M059J (cell line): ENCODE measurements around the gene COL8A2. TPM values are rescaled to one million over a fixed set of nuclear protein-coding genes. Genes with fewer than 3 reads are reported as not detected.
A peak's percentile ranks its signal among the peaks of the same experiment; 100 is the strongest.

ENCODE experiments used
- DNase-seq: peaks from one replicate; pipeline ENCODE4 v3.0.0-alpha.2; 2012; ENCODE audit warnings: low read depth
- total RNA-seq: library from RNA; depleted of rRNA; stranded (reverse); fragments of >200 nt; shearing (Covaris generic); gene quantifications from 2 replicates; pipeline ENCODE4 v1.2.3, GENCODE V29; 2014

The COL8A2 gene
- total RNA-seq, 1 experiment from 2014 or later, result 2.2 TPM

- peak; percentile 49 for DNase-seq
Measured at GRCh38 chr1:36137226-36137625, 12.2 kb upstream of the COL8A2 start.

- DNase-seq, result peak; percentile 92
Measured at GRCh38 chr1:36136535-36136934, 11.5 kb upstream of the COL8A2 start.

GRCh38 chr1:36135796-36136195 is 10.8 kb upstream of the COL8A2 start:
- DNase-seq, result no peak

DNA sequence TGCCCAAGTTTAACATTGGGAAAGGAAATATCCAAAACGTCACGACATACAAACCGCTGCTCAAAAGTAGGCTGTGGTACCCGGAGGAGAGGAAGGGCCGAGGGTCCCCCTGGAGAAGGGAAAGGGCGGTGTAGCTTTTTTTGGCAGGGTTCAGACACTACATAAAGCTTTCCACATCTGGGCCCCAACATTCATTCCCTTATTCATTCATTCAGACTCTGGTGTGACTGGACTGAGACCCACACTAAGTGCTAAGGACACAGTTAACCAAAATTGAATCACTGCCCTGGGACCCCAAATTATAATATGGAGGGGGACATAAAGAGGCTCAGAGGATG is 10.3 kb upstream of the COL8A2 start:
- no peak for DNase-seq

DNA sequence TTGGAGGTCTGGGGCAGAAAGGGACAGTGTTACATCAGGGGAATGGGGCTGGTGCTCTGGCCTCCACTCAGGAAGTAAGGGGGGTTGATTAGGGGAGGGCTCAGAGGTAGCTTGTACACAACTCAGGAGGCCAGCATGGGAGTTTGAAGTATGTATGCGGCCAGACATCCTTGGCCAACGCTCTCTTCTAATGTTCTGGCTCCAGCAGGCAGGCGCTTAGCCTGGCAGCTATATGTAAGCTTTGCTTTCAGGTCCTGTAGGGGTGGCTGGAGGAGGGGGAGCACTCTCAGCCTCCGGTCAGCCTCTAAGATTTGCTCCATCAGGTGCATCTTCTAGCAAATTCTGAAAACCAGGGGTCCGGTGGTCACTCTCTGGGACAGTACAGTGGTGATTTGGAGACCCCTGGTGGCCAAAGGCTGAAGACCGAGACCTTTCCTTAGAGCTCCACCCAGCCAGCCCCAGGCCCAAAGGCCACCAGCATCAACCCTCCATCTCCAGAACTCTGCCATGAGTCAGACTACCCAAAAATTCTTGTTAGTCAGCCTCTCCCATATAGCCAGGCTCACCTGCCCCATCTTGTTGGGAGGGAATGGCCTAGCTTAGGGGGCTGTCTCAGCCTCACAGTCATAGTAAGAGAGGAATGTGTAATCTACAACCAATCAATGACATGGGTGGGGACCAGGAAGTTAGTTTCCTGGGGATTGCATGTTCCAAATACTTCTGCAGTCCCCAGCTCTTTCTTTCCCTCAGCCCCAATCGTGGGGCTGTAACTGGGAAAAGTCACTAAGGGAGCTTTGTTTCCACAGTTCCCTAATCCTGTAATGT is 9.7 kb upstream of the COL8A2 start:
- DNase-seq, result peak; percentile 74

GRCh38 chr1:36134031-36134430 is 9.0 kb upstream of the COL8A2 start:
- DNase-seq, result no peak

DNA sequence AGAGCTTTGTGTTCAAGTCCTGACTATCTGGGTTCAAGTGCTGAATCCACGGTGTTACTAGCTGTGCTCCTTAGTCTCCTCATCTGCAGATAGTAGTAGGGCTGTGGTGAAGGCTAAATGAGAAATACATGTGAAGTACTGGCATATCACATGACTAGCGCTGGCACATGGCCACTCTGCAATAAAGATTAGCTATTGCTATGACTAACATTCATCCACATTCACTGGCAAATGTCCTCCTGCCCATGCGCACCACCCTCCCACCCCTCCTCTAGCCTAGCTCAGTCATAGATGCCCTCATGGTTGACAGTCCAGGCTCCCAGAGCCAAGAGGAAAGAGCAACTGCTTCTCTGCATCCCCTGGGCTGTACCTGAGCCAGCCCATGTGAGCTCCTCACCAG is 8.5 kb upstream of the COL8A2 start:
- peak; percentile 97 for DNase-seq

GRCh38 chr1:36132029-36132428 is 7.0 kb upstream of the COL8A2 start:
- DNase-seq, result no peak

GRCh38 chr1:36128905-36129206 is 3.8 kb upstream of the COL8A2 start:
- DNase-seq, result no peak

GRCh38 chr1:36128126-36128904 is 3.3 kb upstream of the COL8A2 start:
- peak; percentile 92 for DNase-seq

DNA sequence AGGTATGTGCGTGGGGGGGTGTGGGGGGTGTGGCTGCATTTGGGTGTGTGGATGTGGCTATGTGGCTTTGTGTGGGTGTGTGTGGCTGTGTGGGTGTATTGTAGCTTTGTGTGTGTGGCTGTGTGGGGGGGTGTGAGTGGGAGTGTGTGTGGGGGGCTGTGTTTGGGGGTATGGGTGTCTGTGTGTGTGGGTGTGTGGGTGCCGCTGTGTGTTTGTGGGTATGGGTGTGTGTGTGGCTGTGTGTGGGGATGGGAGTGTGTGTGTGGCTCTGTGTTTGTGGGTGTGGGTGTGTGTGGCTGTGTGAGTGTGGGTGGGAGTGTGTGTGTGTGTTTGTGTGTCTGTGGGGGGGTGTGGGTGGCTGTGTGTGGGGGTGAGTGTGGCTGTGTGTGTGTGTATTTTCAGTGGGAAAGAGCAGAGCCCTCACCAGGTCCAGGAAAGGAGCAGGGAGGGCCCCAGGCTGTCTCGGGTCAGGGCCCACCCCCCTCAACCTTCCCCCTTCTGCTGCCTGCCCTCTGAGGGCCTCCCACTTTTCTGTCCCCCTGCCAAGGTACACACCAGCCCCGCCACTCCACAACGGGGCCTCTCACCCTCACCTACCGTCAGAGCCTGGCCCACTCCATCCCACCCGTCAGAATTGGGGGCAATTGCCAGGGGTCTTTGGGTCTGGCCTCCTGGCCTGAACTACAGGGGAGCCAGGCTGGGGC is 1.9 kb upstream of the COL8A2 start:
- no peak for DNase-seq

GRCh38 chr1:36126005-36126716 is 1.1 kb upstream of the COL8A2 start:
- no peak for DNase-seq

GRCh38 chr1:36124404-36125128 is 456 bp downstream of the COL8A2 start:
- no peak for DNase-seq

GRCh38 chr1:36123356-36123755 is 1.7 kb downstream of the COL8A2 start:
- no peak for DNase-seq

DNA sequence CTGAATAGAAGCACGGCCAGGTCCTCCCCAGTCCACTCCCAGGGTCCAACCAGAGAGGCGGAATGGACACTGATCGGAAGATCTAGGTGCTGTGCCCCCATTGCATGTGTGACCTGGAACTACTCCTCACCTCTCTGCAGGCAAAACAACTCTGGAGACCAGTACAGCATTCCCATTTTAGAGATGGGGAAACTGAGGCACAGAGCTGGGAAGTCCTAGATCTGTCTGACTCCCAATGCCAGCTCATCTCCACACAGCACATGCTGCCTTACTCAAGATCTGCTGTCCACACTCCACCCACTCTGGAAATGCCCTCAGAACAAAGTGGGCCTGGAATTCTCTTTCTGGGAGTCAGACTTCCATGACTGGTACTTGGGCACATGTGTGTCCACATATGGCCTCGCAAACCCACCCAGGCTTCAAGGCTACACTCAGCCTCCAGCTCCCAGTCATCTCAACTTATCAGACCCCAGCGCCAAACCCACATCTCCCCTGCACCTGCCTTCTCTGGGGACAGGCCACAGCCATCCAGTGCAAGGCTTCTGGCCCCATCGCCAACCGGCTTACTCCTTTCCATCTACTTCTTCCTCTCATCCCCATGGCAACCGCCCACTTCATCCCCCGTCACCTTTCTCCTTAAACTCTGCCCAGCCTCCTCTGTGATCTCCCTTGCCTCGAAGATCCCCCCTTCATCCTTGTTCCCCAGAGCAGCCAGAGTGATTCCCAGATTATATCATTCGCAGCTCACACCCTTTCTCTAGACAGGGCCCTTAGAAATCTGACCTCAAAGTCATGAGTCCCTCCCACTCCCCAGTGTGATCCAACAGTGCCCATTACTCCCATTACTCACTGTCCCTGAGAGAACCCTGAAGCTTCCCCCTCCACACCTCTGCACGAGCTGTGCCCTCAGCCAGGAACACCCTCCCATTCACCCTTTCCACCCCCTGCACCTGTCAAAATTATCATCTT is 2.7 kb downstream of the COL8A2 start:
- DNase-seq, result no peak

GRCh38 chr1:36119456-36119855 is 5.6 kb downstream of the COL8A2 start:
- no peak for DNase-seq

DNA sequence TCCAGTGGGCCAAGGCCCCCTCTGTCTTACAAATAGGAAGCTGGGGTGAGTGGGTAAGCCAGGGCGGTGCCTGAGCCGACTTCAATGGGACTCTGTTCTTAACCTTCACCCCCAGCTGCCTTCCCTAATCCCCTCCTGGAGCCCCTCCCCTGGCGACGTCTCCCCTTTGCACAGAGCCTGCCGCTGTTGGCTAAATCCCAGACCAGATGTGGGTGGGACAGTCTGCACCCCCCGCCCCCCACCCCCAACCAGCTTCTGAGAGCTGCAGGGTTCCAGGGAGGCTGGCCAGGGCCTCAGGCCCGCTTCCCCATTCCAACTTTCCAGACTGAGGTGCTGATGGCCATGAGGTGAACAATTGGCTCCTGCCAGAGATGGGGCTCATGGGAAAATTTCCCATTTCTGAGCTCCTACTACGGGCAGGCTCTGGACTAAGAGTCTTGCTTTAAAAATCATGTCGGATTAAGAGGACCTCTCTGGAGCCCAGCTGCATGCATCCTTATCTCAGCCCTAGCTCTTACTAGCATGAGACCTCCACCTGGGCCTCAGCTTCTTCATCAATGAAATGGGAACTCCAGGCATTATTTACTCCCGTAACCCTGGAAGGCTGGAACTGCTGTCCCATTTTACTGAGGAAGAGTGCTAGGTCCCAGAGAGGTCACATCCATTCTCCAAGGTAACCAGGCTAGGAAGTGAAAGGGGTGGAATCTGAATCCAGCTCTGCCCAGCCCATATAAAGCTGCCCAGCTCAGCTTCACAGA is 6.4 kb downstream of the COL8A2 start:
- DNase-seq, result no peak

DNA sequence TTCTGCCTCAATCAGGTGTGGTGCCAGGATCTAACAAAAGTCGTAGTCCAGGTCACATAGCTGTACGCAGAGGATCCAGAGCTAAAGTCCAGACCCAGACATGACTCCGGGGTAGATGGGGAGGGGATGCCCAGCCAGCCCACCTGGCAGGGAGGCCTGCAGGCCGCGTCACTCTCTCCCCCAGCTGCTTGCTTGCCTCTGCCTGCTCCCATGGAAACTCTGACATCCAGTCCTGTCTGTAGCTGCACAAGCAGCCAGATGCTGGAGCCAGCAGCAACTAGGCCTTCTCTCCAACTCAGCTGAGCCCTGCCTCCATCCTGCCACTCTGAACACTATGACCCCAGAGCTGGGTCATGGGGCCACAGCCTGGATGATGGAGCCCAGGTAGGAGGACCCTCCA is 8.1 kb downstream of the COL8A2 start:
- DNase-seq, result no peak

GRCh38 chr1:36115931-36116330 is 9.1 kb downstream of the COL8A2 start:
- peak; percentile 67 for DNase-seq
